GM12801 (cell line): ENCODE data around the gene BMP7.

ENCODE experiments used
- TF ChIP-seq, protein P1 (sequence below): IDR thresholded peaks from one replicate; pipeline ENCODE4 v1.5.1; 2011; ENCODE audit warnings: control low read depth; ENCODE audit not compliant: insufficient read length; ENCODE audit errors: extremely low read depth

Gene BMP7

GRCh38 chr20:57165427-57166004 lies 100.9 kb downstream of the BMP7 start:
- TF ChIP-seq, protein P1, sequence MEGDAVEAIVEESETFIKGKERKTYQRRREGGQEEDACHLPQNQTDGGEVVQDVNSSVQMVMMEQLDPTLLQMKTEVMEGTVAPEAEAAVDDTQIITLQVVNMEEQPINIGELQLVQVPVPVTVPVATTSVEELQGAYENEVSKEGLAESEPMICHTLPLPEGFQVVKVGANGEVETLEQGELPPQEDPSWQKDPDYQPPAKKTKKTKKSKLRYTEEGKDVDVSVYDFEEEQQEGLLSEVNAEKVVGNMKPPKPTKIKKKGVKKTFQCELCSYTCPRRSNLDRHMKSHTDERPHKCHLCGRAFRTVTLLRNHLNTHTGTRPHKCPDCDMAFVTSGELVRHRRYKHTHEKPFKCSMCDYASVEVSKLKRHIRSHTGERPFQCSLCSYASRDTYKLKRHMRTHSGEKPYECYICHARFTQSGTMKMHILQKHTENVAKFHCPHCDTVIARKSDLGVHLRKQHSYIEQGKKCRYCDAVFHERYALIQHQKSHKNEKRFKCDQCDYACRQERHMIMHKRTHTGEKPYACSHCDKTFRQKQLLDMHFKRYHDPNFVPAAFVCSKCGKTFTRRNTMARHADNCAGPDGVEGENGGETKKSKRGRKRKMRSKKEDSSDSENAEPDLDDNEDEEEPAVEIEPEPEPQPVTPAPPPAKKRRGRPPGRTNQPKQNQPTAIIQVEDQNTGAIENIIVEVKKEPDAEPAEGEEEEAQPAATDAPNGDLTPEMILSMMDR, result no peak

DNA sequence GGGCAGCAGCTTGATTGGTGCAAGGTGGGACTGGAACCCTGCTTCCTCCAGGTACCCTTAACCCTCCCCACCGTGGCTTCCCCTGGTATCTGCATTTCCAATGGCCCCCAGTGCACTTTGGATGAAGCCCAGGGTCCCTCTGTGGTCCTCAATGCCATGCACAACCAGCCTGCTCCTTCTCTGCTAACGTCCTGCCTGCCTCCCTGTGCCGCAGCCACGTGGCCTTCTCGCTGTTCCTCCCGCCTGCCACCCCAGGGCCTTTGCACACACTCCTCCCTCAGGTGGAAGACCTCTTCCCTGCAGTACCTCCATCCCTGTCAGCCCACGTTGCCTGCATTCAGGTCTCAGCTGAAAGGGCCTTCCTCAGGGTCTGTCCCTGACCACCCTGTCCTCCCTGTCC lies 101.6 kb downstream of the BMP7 start:
- TF ChIP-seq, protein P1, result no peak

- TF ChIP-seq, protein P1, result no peak
Measured at GRCh38 chr20:57163041-57163440, 103.4 kb downstream of the BMP7 start.

DNA sequence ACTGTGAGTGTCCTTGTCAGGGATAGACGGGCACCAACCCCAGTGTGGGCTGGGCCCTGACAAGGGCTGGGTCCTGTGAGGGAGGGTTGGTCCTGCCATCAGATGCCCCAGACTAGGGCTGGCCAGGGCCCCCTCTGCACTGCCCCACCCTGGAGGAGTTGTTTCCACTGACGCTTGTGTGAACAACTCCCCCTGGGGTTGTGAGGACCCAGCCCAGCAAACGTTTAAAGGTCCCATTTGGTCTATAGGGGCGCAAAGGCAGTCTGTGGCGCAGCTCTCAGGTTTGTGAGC lies 104.1 kb downstream of the BMP7 start:
- TF ChIP-seq, protein P1, result no peak

- TF ChIP-seq, protein P1, result no peak
Measured at GRCh38 chr20:57161478-57162361, 104.7 kb downstream of the BMP7 start.

GRCh38 chr20:57160985-57161384 lies 105.5 kb downstream of the BMP7 start:
- TF ChIP-seq, protein P1, result no peak

DNA sequence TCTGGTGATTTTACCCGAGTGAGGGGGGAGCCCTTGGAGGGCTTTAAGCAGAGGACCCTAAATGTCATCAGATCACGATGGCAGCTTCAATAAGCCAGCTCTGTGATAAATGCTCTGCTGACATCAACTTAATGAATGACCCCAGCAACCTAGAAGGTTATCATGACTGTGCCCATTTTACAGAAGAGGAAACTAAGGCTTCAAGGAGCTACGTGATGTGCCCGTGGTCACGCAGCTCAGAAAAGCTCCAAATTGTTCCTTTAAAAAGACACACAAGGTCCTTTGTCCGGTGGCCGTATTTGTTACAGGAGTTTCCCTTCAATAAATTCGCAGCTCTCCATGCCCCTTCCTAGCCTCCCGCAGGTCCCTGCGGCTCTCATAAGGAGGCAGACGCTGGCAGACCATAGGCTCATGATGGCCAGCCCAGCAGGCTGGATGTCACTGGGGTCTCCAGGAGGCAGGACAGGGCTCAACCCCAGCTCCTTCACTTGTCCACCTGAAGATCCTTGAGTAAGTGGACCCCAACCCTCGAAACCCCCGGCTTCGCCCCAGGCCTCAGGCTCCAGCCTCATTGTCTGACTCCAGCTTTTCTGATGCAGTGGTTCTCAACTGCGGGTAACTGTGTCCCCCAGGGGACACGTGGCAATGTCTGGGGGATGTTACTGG lies 106.4 kb downstream of the BMP7 start:
- TF ChIP-seq, protein P1, result no peak
